GM18858 (cell line): ENCODE data around the gene FUCA1.
"Not testable (repeated sequence)": the region's sequence is repeated elsewhere in the genome, so short reads cannot be mapped to it uniquely, and the experiment has no call there.

ENCODE experiments used
- ATAC-seq: cut with Tn5 transposase; IDR thresholded peaks from one replicate; pipeline ENCODE4 v1.9.1; 2021; ENCODE audit not compliant: unreplicated experiment

FUCA1 gene

GRCh38 chr1:23803674-23804073 lies 64.4 kb downstream of the FUCA1 start:
- no peak for ATAC-seq

- ATAC-seq: not testable (repeated sequence)
Observed at GRCh38 chr1:23802809-23803342, 65.2 kb downstream of the FUCA1 start.

GRCh38 chr1:23801876-23802275 lies 66.2 kb downstream of the FUCA1 start:
- ATAC-seq: no peak

- ATAC-seq: no peak
Observed at GRCh38 chr1:23801338-23801748, 66.7 kb downstream of the FUCA1 start.

GRCh38 chr1:23800400-23801337 lies 67.4 kb downstream of the FUCA1 start, which contains the start of gene GALE:
Gene GALE (minus strand): TSS chr1:23800754. CDS start chr1:23799007, 1,747 bp downstream.
- no peak for ATAC-seq

GRCh38 chr1:23799570-23800399 lies 68.3 kb downstream of the FUCA1 start:
- no peak for ATAC-seq

- no peak for ATAC-seq
Observed at GRCh38 chr1:23799255-23799569, 68.9 kb downstream of the FUCA1 start.

- ATAC-seq: no peak
Observed at GRCh38 chr1:23798662-23799142, 69.4 kb downstream of the FUCA1 start.

GRCh38 chr1:23797478-23798448 lies 70.3 kb downstream of the FUCA1 start:
- no peak for ATAC-seq

- ATAC-seq: no peak
Observed at GRCh38 chr1:23796466-23797271, 71.4 kb downstream of the FUCA1 start.

- ATAC-seq: no peak
Observed at GRCh38 chr1:23795676-23796465, 72.2 kb downstream of the FUCA1 start.
